CD4-positive, alpha-beta T cell (primary cell): ENCODE results near the gene S100A3. TPM values are rescaled to one million over a fixed set of nuclear protein-coding genes. Genes with fewer than 3 reads are reported as not detected.
A peak's percentile ranks its signal among the peaks of the same experiment; 100 is the strongest.

Experiments used
- ATAC-seq: fragments of 200-7000 bp; cut with Tn5 transposase; one replicate; pipeline ENCODE4 v1.10.0; 2022; ENCODE audit warnings: mild to moderate bottlenecking; ENCODE audit not compliant: poor library complexity
- CTCF ChIA-PET: fragments of 350-600 bp; sonication (Branson Sonifier 250); formaldehyde crosslinking; loops from one replicate; lab custom pipeline; 2021; ENCODE audit warnings: antibody characterized with exemption, inconsistent platforms; lab: Charles Lee
- POLR2A ChIA-PET: fragments of 350-600 bp; sonication (Branson Sonifier 250); formaldehyde crosslinking; loops from one replicate; lab custom pipeline; 2021; ENCODE audit warnings: antibody characterized with exemption, inconsistent platforms; lab: Charles Lee
- DNase-seq, 14 experiments: peaks; one replicate each; pipeline ENCODE4 v3.0.0-alpha.2; 2013 to 2020; ENCODE audit warnings: mixed read lengths in 2 of 14
- H3K27ac ChIP-seq, 2 donors: one replicate each; pipeline versions ENCODE4 v1.5.1 to v1.7.0; 2013; ENCODE audit warnings: low read length in 2 of 2, low read depth in 1 of 2, mild to moderate bottlenecking in 1 of 2
- H3K27me3 ChIP-seq, 2 experiments: 1 replicate in 1 of 2; 2 replicates in 1 of 2; pipeline versions ENCODE4 v1.6.1 to v1.7.0; 2013; ENCODE audit warnings: low read length in 2 of 2, control low read depth in 1 of 2, mild to moderate bottlenecking in 1 of 2, moderate library complexity in 1 of 2; ENCODE audit not compliant: insufficient read depth in 2 of 2, control insufficient read depth in 1 of 2
- H3K36me3 ChIP-seq: one replicate; pipeline ENCODE4 v1.6.1; 2013; ENCODE audit warnings: low read length, control low read depth; ENCODE audit not compliant: insufficient read depth
- H3K4me1 ChIP-seq: one replicate; pipeline ENCODE4 v1.6.1; 2013; ENCODE audit warnings: low read length, control low read depth; ENCODE audit not compliant: insufficient read depth
- H3K4me3 ChIP-seq: one replicate; pipeline ENCODE4 v1.5.1; 2013; ENCODE audit warnings: mild to moderate bottlenecking, low read length, moderate library complexity
- H3K9me3 ChIP-seq, 2 experiments: 1 replicate in 1 of 2; 2 replicates in 1 of 2; pipeline versions ENCODE4 v1.6.1 to v1.7.0; 2013; ENCODE audit warnings: low read length in 2 of 2, mild to moderate bottlenecking in 2 of 2, control low read depth in 1 of 2, moderate library complexity in 1 of 2; ENCODE audit not compliant: control insufficient read depth in 1 of 2, insufficient read depth in 1 of 2
- H3K27ac Mint-ChIP-seq: one replicate; pipeline ENCODE4 v1.8.0; 2020; ENCODE audit warnings: mixed read lengths
- H3K27me3 Mint-ChIP-seq: one replicate; pipeline ENCODE4 v1.8.0; 2021; ENCODE audit warnings: mixed read lengths
- H3K36me3 Mint-ChIP-seq: one replicate; pipeline ENCODE4 v1.8.0; 2021; ENCODE audit warnings: low read depth, mixed read lengths
- H3K4me1 Mint-ChIP-seq: one replicate; pipeline ENCODE4 v1.8.0; 2021; ENCODE audit warnings: low read depth, mixed read lengths
- H3K4me3 Mint-ChIP-seq: one replicate; pipeline ENCODE4 v1.8.0; 2020; ENCODE audit warnings: mild to moderate bottlenecking, mixed read lengths
- H3K9me3 Mint-ChIP-seq: one replicate; pipeline ENCODE4 v1.8.0; 2020; ENCODE audit warnings: mixed read lengths
- CTCF ChIP-seq: fragments of 200-600 bp; IDR thresholded peaks from one replicate; pipeline ENCODE4 v1.8.0; 2022; ENCODE audit warnings: antibody characterized with exemption, mild to moderate bottlenecking
- intact Hi-C, 2 experiments: fragments of 100-400 bp; cut with DNase I in 1 of 2; cut with micrococcal nuclease in 1 of 2; formaldehyde crosslinking; loops; one replicate each; pipeline versions ENCODE4 v1.15.1 to v1.9.0; 2023 to 2025; cut with DNase I, micrococcal nuclease
- total RNA-seq, 174 experiments: library from RNA in 2 of 174; stranded (reverse) in 2 of 174; gene quantifications; one replicate each; pipeline ENCODE4 v1.2.3 and lab custom pipeline; 2021 to 2026

The S100A3 gene
- total RNA-seq, 2 experiments from 2014 or later: not detected

GRCh38 chr1:153569465-153569864 lies 20.4 kb upstream of the S100A3 start:
- H3K4me1 ChIP-seq: peaks cover 41% of the 10 kb centered on the region
- Mint-ChIP-seq H3K27ac (no peak overlapping the region), H3K36me3 (no peaks in the 10 kb centered on the region), H3K4me3 (no peak overlapping the region), H3K27me3 (no peaks in the 10 kb centered on the region), H3K9me3 (no peaks in the 10 kb centered on the region), H3K4me1 (peaks cover 40% of the 10 kb centered on the region)
- no peaks in the 10 kb centered on the region for H3K27me3 ChIP-seq
- ChIA-PET POLR2A (interaction anchor here (0.5 kb wide), 1 partner anchor 12 kb away, joined by 3 read pairs; no protein-coding TSS in a partner anchor), CTCF (interaction anchor here (2.0 to 3.9 kb wide), 3 partner anchors 29 to 59 kb away, joined by 15 to 69 read pairs (median 36); partner anchors contain the start of genes S100A5 and S100A6)
- no peak overlapping the region for H3K27ac ChIP-seq
- H3K4me3 ChIP-seq: no peak overlapping the region
- DNase-seq: no peak
- H3K36me3 ChIP-seq: no peaks in the 10 kb centered on the region
- intact Hi-C loops: loop anchor here in 1 of 2 experiments (1.0 kb wide), 1 partner anchor 58 kb away; no protein-coding TSS in a partner anchor
- TF ChIP-seq CTCF: no peak
- no peaks in the 10 kb centered on the region for H3K9me3 ChIP-seq
- ATAC-seq: no peak

- Histone ChIP-seq H3K36me3 (no peaks in the 10 kb centered on the region), H3K27me3 (no peaks in the 10 kb centered on the region), H3K4me1 (peaks cover 41% of the 10 kb centered on the region), H3K9me3 (no peaks in the 10 kb centered on the region), H3K4me3 (peak overlapping the region; percentile 34), H3K27ac (no peak overlapping the region)
- intact Hi-C loops: loop anchor here (1.0 kb wide), 2 partner anchors 35 to 57 kb away; no protein-coding TSS in a partner anchor
- DNase-seq (peak; percentile 66 to 89 (median 75)), ATAC-seq (peak; percentile 48)
- Mint-ChIP-seq H3K27ac (peak overlapping the region; percentile 72), H3K27me3 (no peaks in the 10 kb centered on the region), H3K36me3 (no peaks in the 10 kb centered on the region), H3K4me1 (peaks cover 40% of the 10 kb centered on the region), H3K4me3 (peak overlapping the region; percentile 59), H3K9me3 (no peaks in the 10 kb centered on the region)
- TF ChIP-seq CTCF: peak; percentile 93
- POLR2A ChIA-PET: interaction anchor here (0.9 to 1.8 kb wide), 6 partner anchors 24 to 65 kb away, joined by 3 to 26 read pairs (median 10); partner anchors contain the start of genes CHTOP, S100A4, S100A5 and S100A6
- CTCF ChIA-PET: interaction anchor here (0.7 to 3.9 kb wide), 9 partner anchors 14 to 186 kb away, joined by 3 to 69 read pairs (median 3); partner anchors contain the start of genes S100A4, S100A5 and S100A6
These were observed 19.5 kb upstream of the S100A3 start for GRCh38 chr1:153568367-153569099.

GRCh38 chr1:153567621-153568366 lies 18.7 kb upstream of the S100A3 start:
- peaks cover 36% of the 10 kb centered on the region for H3K4me1 Mint-ChIP-seq
- H3K27me3 Mint-ChIP-seq: no peaks in the 10 kb centered on the region
- no peak overlapping the region for H3K27ac Mint-ChIP-seq
- peak in 1 of 14 experiments; percentile 24 for DNase-seq
- Histone ChIP-seq H3K27me3 (no peaks in the 10 kb centered on the region), H3K4me3 (no peak overlapping the region), H3K27ac (no peak overlapping the region), H3K36me3 (no peaks in the 10 kb centered on the region), H3K4me1 (peaks cover 41% of the 10 kb centered on the region), H3K9me3 (no peaks in the 10 kb centered on the region)
- ChIA-PET CTCF (interaction anchor here (0.7 to 3.9 kb wide), 9 partner anchors 14 to 187 kb away, joined by 3 to 69 read pairs (median 3); partner anchors contain the start of genes S100A4, S100A5 and S100A6), POLR2A (interaction anchor here (1.2 to 1.8 kb wide), 5 partner anchors 24 to 57 kb away, joined by 6 to 26 read pairs (median 12); partner anchors contain the start of genes S100A4, S100A5 and S100A6)
- peak overlapping the region; percentile 59 for H3K4me3 Mint-ChIP-seq
- no peak for ATAC-seq
- no peaks in the 10 kb centered on the region for H3K36me3 Mint-ChIP-seq
- intact Hi-C loops: loop anchor here (1.0 to 2.0 kb wide), 3 partner anchors 21 to 56 kb away; no protein-coding TSS in a partner anchor
- H3K9me3 Mint-ChIP-seq: no peaks in the 10 kb centered on the region
- TF ChIP-seq CTCF: no peak
